Measurements from ENCODE around the gene SUPT7L. TPM values are rescaled to one million over a fixed set of nuclear protein-coding genes. Genes with fewer than 3 reads are reported as not detected.

The SUPT7L gene
- 40.6 to 42.6 TPM (median 41.2 TPM) in 3 replicates for total RNA-seq

GRCh38 chr2:27663285-27664153 is at the start of gene SUPT7L, which contains the start of gene SLC4A1AP:
SUPT7L (minus strand) TSS chr2:27663614; CDS start chr2:27662192, 1,422 bp downstream.
SLC4A1AP (plus strand) TSS chr2:27663889; CDS start chr2:27663915, 26 bp downstream.
- Mint-ChIP-seq H3K27ac (peak within 1 kb of the TSS; percentile 99), H3K4me1 (peaks cover 32% of the 10 kb centered on the region), H3K27me3 (ENCODE audit: low read depth) (no peaks in the 10 kb centered on the region), H3K9me3 (no peaks in the 10 kb centered on the region), H3K4me3 (peak within 1 kb of the TSS; percentile 98), H3K36me3 (peaks cover 24% of the 10 kb centered on the region)
- TF ChIP-seq CTCF (IDR thresholded peaks at IDR 0.05; ENCODE audit: unreplicated experiment) = no peak
- peak; percentile 41 to 80 for DNase-seq (ENCODE audit: low spot score in 2 of 2, unreplicated experiment in 2 of 2)

- Mint-ChIP-seq H3K4me1 (peaks cover 21% of the 10 kb centered on the region), H3K27me3 (ENCODE audit: low read depth) (no peaks in the 10 kb centered on the region), H3K36me3 (no peaks in the 10 kb centered on the region), H3K27ac (no peak overlapping the region), H3K9me3 (no peaks in the 10 kb centered on the region), H3K4me3 (no peak overlapping the region)
- no peak for TF ChIP-seq CTCF (IDR thresholded peaks at IDR 0.05; ENCODE audit: unreplicated experiment)
- no peak for DNase-seq (ENCODE audit: low spot score in 2 of 2, unreplicated experiment in 2 of 2)
Observed at GRCh38 chr2:27713201-27713600, 49.8 kb upstream of the SUPT7L start.

GRCh38 chr2:27712522-27712921 is 49.1 kb upstream of the SUPT7L start:
- H3K36me3 Mint-ChIP-seq = no peaks in the 10 kb centered on the region
- no peak overlapping the region for H3K4me3 Mint-ChIP-seq
- no peak for DNase-seq (ENCODE audit: low spot score in 2 of 2, unreplicated experiment in 2 of 2)
- no peaks in the 10 kb centered on the region for H3K9me3 Mint-ChIP-seq
- peaks cover 21% of the 10 kb centered on the region for H3K4me1 Mint-ChIP-seq
- H3K27ac Mint-ChIP-seq = no peak overlapping the region
- no peak for TF ChIP-seq CTCF (IDR thresholded peaks at IDR 0.05; ENCODE audit: unreplicated experiment)
- no peaks in the 10 kb centered on the region for H3K27me3 Mint-ChIP-seq (ENCODE audit: low read depth)

- no peak overlapping the region for H3K4me3 Mint-ChIP-seq
- TF ChIP-seq CTCF (IDR thresholded peaks at IDR 0.05; ENCODE audit: unreplicated experiment) = no peak
- H3K9me3 Mint-ChIP-seq = no peaks in the 10 kb centered on the region
- no peaks in the 10 kb centered on the region for H3K27me3 Mint-ChIP-seq (ENCODE audit: low read depth)
- H3K27ac Mint-ChIP-seq = no peak overlapping the region
- no peak for DNase-seq (ENCODE audit: low spot score in 2 of 2, unreplicated experiment in 2 of 2)
- H3K36me3 Mint-ChIP-seq = no peaks in the 10 kb centered on the region
- H3K4me1 Mint-ChIP-seq = peaks cover 17% of the 10 kb centered on the region
Observed at GRCh38 chr2:27711804-27712203, 48.4 kb upstream of the SUPT7L start.

- no peak overlapping the region for H3K27ac Mint-ChIP-seq
- no peak for TF ChIP-seq CTCF (IDR thresholded peaks at IDR 0.05; ENCODE audit: unreplicated experiment)
- DNase-seq (ENCODE audit: low spot score in 2 of 2, unreplicated experiment in 2 of 2) = no peak
- H3K27me3 Mint-ChIP-seq (ENCODE audit: low read depth) = no peaks in the 10 kb centered on the region
- H3K4me1 Mint-ChIP-seq = peaks cover 18% of the 10 kb centered on the region
- no peaks in the 10 kb centered on the region for H3K9me3 Mint-ChIP-seq
- H3K4me3 Mint-ChIP-seq = no peak overlapping the region
- H3K36me3 Mint-ChIP-seq = no peaks in the 10 kb centered on the region
Observed at GRCh38 chr2:27710640-27711430, 47.4 kb upstream of the SUPT7L start.
